ENCODE results near the gene NBL1.
"Not testable (repeated sequence)": the region's sequence is repeated elsewhere in the genome, so short reads cannot be mapped to it uniquely, and the experiment has no call there.

The NBL1 gene

DNA sequence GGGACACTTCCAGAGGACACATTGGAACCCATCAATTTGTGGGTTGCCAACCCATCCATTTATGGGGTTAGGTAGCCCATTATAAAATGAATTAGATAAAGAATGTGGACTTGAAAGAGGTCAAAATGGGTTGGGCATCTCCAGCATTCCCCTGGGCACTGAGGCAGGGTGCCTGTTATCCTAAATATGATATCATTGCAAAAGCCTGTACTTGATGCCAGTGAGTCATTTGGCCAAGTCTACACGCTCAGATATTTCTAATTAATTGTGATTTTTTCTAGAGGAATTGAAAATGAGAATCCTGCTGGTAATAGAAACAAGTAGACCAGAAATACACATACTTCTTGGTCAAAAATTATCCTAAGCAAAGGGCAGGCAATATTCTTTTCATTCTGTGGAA lies 21.9 kb upstream of the NBL1 start:
- DNase-seq (no peak), ATAC-seq (no peak)

DNA sequence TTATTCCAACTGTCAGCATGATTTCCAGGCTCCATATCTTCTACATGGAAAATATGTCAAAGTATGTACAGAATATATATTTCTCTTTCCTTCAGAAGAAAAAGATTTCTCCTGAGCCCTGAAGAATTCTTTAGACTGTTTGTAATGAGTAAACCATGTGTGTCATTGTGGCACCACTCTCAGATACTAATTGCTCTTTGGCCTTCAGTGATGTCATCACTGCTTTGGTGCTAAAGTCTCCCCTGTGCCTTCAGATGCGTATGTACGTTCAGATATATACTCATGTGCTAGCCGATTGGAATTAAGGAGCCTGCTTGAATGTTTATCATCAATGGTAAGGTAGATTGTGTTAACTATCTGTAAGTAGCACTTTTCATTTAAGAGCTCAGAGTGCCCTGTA lies 20.6 kb upstream of the NBL1 start:
- no peak for ATAC-seq
- no peak for DNase-seq

DNA sequence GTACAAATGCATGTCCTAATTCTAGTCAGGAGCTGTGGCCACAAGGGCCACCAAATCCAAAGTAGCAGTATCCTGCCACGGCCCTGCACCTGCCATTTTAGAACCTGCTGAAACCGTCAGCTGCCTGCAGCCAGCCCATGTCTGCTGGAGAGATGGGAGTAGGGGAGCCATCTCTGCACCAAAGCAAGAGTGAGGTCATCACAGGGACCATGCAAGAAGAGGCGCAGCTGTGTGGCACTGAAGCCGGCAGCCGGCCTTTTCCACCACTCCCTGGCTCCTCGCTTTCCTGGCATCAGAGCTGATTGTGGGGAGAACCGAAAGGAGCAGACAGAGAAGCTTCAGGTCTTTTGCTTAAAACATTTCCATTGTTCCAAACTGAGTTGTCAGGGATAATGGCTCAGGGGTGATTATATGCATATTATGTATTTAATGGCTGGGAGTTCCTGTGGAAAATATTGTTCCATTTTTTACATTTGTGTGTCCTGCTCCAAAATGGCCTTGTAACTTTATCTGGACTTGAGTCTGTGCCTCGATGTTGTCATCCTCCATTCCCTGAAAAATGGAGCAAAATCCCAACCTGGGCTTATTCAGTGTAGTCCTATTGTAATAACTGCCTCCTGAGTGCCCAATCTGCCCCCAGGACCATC lies 18.7 kb upstream of the NBL1 start:
- DNase-seq (no peak), ATAC-seq (no peak)

DNA sequence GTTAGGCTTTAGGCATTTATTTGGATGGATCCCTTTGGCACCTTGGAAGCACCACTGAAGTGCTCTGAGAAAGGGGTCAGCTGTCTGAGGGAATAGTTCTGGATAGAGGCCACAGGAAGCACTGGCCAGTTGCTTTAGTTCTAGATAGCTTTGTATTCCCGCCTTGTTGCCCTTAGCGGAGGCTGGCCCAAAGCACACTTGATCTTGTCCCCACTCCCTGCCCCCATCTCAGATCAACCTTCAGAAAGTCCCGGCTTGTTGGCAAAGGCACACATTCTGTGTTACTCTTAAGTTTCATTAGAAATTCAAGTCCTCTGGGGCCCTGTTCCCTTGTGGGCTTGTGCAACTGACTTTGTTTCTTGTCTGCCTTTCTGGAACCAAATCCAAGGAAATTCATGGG lies 15.2 kb upstream of the NBL1 start:
- DNase-seq (no peak), ATAC-seq (no peak)

DNA sequence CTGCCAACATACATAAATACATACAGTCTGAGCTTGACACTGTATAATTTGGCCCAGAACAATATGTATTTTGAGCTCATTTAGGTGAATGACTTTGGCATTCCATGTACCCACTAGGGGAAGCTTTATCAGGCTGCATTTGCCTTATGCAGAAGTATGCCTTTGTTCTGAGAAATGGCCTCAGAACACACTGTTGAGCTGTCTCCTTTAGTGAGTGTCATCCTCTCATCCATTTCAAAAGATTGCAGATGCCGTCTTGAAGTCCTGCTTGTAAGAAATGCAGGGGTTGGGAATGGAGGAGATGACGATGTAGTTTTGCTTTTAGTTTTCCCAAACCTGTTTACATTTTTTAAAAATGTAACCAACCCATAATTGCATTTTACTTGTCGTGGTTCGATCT lies 14.8 kb upstream of the NBL1 start:
- ATAC-seq (no peak), DNase-seq (no peak)

DNA sequence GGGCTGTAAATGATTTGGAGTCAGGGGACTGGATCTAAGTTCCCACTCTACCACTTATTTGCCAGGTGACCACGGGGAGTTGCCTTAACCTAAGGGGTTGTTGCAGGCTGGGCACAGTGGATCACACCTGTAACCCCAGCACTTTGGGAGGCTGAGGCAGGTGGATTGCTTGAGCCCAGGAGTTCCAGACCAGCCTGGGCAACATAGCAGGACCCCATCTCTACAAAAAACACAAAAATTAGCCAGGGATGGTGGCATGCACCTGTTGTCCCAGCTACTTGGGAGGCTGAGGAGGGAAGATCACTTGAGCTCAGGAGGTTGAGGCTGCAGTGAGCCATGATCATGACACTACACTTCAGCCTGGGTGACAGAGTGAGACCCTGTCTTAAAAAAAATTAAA lies 13.9 kb upstream of the NBL1 start:
- DNase-seq, ATAC-seq: not testable (repeated sequence)

DNA sequence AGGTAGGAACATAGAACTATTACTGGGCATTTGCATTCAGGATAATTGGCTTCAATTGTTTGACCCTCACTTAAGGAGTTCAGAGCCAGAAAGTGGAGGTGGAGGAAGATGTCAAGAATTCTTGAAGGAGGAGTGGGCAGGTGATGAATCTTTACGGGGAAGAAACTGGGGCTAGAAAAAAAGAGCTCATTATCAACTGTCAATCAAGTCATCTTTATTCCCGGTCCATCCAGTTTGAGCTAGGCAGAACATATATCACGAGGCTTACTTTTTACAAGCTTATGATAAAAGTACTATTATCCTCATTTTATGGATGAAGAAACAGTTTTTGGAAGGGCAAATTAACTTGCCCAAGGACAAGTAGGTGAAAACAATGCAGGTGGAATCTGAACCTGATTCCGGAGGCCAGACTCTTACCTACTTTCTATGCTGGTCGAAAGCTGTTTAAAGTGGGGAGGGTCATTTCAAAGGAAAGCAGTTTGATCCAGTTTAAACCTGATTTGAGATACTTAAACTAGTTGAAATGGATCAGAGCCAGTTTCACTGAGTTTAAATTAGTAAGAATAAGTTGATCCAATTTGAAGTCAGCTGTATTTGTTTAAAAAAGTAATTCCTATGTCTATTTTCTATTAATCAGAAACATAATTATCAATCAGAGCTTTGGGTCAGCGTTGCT lies 13.3 kb upstream of the NBL1 start:
- no peak for ATAC-seq
- no peak for DNase-seq

DNA sequence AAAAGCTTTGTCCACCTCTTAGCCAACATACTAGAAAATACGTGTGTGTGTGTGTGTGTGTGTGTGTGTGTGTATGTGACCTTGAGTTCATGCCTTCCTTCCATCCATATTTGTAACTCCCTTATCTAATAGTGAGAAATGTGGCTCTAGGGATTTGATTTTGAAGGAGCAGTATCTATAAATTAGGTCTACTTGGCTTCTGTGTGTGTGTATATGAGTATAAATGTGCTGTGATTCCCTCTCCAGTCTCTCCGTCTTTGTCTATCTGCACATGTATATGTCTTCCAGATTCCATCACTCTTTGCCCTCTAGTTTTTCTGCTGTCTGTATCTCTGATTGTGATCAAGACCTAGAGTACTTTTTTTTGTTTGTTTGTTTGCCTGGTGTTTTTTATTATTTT lies 11.9 kb upstream of the NBL1 start:
- ATAC-seq (no peak), DNase-seq (no peak)

DNA sequence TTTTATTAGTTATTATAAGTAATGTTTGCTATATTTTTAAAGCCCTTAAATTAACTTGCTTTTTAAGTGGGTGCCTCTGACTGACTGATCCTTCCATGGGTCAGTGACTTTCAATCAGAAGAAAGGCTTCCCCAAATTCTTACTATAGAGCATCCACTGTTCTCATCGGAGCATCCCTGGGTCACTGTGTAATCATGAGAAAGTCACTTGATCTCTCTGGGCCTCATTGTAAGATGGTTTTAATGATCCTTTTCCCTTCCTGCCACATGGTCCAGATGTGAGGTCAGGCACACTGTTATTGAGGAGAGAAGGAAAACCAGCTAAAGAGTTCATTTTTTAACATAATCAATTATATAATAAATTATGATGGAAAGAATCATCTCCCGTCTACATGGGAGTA lies 11.0 kb upstream of the NBL1 start:
- DNase-seq, result no peak
- no peak for ATAC-seq

DNA sequence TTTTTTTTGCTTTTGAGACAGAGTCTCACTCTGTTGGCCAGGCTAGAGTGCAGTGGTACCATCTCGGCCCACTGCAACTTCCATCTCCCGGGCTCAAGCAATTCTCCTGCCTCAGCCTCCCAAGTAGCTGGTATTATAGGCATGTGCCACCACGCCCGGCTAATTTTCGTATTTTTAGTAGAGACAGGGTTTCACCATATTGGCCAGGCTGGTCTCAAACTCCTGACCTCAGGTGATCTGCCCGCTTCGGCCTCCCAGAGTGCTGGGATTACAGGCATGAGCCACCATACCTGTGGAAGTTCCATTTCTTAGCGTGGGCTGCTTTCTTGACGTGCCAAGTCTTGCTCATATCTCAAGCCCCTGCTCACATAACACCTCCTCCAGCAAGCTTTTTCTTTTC lies 9.0 kb upstream of the NBL1 start:
- not testable (repeated sequence) for ATAC-seq, DNase-seq

DNA sequence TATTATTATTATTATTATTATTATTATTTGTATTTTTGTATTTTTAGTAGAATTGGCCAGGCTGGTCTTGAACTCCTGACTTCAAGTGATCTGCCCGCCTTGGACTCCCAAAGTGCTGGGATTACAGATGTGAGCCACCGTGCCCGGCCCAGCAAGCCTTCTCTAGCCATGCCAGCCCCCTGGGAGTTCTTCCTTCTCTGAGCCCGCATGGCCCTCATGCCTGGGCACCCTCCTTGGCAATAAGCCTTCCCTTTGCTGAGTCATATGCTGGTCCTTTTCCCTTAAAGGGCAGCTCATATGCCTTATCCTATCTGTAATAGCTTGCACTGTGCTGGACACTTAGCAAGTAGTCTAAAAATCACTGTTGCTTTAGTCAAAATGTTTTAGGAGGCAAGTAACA lies 8.5 kb upstream of the NBL1 start:
- ATAC-seq (no peak), DNase-seq (no peak)

DNA sequence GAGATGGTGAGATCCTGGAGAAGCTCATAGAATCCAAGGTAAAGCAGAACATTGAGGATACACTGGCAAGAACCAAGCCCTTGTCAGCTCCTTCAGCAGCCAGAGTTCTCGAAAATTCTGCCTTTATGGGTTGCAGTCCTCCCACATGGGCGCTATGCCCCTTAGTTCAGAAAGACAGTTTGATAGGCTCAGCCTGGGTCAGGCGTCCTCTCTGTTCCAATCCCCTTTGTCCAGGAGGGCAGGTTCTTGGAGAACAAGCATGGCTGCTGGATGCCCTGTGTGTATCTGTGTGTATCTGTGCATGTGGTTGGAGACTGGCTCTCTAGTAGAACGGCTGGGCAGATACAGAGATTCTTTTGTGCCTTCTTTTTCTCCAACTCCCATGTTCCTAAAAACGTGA lies 8.0 kb upstream of the NBL1 start:
- DNase-seq, result no peak
- no peak for ATAC-seq

DNA sequence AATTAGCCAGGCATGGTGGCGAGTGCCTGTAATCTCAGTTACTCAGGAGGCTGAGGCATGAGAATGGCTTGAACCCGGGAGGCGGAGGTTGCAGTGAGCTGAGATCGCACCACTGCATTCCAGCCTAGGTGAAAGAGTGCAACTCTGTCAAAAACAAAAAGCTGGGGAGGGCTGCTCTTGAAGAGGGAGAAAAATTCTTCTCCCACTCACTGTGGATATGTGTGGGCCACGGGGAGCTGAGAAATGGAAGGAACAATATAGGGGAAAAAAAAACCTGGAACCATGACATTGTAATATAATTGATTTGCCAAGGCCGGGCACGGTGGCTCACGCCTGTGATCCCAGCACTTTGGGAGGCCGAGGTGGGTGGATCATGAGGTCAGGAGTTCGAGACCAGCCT lies 7.4 kb upstream of the NBL1 start:
- ATAC-seq, DNase-seq: not testable (repeated sequence)

DNA sequence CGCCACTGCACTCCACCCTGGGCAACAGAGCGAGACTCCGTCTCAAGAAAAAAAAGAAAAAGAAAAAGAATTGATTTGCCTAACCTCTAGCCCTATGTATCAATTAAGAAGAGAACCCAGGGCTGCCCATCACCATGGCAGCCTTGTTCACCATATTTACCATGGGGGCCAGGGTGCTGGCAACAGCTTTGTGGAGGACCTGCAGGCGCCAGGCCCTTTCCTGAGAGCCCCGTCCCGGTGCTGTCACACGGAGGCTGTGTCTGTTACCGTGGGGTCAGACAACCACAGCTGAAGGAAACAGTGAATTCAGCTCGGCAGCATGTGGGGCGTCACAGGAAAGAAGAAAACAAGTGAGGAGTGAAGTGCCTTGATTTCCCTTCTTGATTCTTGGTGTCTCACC lies 6.5 kb upstream of the NBL1 start:
- DNase-seq (no peak), ATAC-seq (no peak)

DNA sequence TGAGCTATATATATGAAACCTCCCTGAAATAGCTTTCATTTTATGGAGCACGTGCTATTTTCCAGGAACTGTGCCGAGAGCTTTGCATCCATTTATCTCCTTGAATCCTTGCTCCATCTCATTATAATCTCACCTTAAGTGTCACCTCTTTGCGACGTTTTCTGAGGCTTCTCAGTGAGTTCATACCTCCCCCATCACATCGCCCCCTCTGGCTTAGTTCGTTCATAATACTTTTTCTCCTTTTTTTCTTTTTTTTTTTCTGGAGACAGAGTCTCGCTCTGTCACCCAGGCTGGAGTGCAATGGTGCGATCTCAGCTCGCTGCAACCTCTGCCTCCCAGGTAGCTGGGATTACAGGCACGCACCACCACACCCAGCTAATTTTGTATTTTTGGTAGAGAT lies 4.9 kb upstream of the NBL1 start:
- not testable (repeated sequence) for DNase-seq, ATAC-seq

DNA sequence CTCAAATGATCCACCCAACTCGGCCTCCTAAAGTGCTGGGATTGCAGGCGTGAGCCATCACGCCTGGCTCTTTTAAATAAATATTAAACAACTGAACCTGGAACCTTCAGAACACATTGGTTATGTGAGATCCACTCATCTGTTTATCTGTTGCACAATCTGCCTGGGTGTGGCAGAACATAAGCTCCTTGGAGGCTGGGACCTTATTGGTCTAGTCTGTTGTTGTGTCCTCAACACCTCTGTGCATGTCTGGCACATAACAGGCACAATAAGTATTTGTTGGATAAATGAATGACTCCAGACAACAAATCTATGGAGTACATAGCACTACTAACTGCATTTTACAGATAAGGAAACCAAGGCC lies 4.1 kb upstream of the NBL1 start:
- no peak for DNase-seq
- no peak for ATAC-seq

DNA sequence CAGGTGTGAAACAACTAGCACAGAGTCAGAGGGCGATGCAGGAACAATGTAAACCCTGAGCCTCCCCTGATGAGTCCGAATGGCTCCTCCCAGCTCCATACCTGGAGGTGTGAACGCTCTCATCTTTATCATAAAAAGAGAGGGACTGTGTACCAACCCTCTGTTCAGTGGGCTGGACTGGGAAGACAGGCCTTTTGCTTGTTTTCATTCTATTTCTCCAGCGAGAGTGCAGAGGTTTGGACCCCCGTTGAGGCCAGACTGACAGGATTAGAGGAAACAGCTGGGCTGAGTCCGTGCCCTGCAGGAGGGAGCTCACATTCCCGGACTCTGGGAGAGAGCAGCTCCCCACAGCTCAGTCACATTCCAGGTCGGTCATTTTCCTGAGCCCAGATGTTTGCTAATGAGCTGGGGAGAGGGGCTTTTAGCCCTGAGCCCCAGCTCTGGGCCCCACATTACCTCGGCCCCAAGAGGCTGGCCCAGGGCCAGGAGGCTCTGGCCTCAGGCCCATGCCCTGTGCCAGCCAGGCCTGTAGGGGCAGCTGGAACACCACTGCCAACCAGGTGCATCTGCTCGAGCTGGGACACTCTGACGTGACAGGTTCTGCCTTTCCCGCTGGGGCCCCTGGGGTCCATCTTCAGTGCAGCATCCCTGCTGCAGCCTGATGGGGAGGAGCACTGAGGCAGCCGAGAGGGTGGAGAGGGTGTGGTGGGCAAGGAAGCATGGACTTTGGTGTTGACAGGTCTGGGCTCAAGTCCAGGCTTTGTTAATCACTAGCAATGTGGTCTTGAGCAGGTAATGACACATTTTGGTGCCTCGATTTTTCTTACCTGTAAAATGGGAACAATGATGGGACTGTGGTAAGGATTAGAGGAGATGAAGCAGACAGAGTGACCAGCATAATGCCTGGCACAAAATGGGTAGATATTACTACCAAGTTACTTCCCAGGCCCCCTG lies 3.5 kb upstream of the NBL1 start:
- ATAC-seq (no peak), DNase-seq (no peak)

DNA sequence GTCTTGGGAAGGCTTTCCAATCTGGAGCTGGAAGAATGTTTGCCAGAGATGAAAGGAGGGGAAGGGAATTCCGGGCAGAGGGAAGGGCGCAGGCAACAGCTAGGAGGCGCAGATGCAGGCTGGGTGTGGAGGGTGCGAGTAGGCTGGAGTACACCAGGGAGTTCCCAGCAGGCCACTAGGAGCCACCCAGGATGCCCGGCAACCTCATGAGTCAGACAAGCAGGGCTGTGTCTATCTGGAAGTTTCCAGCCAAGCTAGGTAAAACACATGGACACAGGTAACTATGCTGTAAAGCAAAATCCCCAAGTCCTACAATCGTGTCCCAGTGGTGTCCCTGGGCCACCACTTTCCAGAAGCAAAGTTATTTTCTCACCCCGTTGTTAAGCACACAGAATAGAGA lies 990 bp upstream of the NBL1 start:
- peak; percentile 31 for DNase-seq
- ATAC-seq, result no peak

DNA sequence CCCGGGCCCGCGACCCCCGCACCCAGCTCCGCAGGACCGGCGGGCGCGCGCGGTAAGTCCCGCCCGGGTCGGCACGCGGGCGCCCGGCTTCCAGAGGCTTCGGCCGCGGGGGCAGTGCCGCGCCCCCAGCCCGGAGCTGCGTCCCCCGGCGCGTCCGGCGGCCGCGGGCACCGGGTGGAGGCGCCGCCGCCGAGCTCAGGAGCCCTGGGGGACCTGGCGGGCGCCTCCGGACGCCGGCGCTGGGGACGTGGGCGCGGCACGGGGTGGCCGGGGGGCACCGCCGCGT lies 227 bp downstream of the NBL1 start:
- ATAC-seq (peak; percentile 1), DNase-seq (no peak)

DNA sequence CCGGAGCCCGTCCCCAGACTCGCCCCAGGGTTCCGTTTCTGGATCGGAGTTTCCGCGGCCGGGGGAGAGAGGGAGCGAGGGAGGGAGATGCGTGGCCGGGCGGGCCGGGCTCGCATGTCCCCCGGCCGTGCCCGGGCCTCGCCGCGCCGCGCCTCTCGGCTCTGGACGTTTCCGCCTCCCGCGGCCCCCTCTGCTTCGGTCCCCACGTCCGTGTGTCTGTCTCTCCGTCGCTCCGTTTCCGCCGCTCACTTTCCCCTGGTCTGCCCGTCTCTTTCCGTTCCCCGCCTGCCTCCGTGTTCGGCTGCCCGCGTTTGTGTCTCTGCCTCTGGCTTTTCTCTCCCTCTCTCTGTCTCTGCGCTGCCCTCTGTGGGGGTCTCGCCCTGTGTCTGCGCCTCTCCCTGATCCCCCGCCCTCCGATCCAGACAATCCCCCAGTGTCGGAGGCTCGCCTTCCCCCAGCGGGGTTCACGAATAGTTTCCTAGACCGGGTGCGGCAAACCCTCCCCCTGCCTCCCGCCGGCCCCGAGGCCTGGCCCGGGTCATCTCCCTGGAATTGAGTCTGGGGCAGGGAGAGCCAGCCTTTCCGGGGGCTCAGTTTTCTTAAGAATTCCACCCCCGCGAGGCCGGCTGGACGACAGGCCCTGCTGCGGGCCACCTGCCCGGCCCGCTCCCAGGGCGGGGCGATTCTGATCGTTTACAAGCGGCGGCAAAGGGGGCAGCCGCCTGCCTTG lies 735 bp downstream of the NBL1 start:
- peak; percentile 33 for ATAC-seq
- peak; percentile 70 for DNase-seq

DNA sequence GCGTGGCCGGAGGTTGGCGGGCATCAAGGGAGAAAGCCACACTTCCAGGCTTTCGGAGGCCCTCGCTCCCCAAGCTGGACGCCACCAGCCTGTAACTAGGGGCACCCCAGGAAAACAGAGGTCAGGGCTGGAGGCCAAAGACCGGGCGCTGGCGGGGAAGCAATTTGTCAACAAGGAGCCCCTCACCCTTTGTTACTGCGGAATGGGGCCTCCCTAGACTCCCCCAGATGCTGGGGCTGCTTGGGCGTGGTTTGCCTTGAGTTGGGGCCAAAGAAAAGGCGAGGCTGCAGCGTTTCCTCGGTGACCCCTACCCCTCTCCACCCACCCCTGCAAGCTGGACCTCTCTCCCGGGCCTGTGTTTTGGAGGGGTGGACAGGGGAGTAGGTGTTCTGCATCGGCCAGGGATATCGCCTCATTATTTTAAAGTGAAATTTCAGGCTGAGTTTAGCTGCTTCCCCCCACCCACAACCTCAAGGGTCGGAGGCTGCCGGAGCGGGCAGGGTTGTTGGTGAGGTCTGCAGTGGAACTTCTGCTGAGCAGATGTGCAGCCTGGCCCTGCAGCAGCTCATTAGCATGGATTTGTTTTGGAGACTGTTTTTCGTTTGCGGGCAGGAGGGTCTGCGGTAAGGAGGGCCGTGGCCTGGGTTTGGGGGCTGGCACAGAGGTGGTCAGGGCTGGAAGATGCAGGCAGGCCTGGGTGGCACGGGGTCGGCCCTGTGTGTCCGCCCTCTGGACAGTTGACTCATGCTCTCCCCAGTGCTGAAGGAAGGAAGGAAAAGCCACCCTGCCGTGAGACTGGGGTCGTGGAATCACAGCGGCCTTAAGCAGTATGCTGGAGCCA lies 1.5 kb downstream of the NBL1 start:
- ATAC-seq (no peak), DNase-seq (no peak)

Data from stimulated activated naive CD8-positive, alpha-beta T cell treated with anti-CD3 and anti-CD28 coated beads, Interleukin-15, Interleukin-2, amounts not matched to agents 100 U/mL and 50 U/mL, for 24 hours (primary cell).